Measurements from ENCODE around the gene AATF. TPM values are rescaled to one million over a fixed set of nuclear protein-coding genes. Genes with fewer than 3 reads are reported as not detected.

AATF gene
- total and polyA plus RNA-seq, 2 donors (not counting 1 experiment from before 2014, with no cell fraction given) = 23.9 to 54.8 TPM

DNA sequence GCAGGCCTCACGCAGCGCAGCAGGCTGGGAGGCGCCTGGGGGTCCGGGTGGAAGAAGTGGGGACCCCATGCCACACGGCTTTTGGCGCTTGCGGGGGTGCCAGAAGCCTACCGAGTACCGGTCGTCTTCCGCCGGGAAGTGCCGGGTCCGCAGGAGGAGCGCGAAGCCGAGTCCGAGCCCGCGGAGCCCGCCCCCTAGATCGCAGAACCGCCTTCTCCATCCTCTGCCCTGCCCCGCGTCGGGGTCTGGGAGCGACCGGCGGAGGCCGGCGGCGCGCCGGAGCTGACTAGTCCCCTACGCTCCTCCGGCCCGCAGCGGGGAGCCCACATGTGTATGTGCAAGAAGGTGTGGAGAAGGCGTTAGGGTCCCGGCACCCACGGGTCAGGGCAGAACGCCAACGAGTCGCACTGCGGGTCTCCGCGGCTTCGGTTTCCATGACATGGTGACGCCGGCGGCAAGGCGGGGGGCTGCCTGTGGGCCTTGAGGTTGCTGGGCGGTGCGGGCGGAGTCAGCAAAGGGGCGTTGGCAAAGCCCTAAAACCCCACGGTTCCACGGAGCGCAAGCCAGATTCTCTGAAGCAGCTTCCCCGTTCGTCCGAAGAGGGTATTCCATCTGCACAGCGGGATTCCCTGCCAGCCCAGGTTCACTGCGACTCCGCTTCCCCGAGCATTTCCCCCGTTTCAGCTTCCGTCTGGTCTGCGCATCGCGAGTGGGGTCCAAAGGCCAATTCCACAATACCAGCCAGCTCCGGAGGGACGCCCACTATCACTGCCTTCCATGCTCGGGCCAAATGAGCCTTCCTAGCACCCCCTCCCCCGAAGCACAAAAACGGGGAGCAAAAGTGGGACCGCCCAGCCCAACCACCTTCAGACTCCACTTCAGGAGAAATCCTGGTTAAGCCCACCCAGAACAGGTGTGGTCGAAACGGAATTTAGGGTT lies 13.8 kb upstream of the AATF start:
- Histone ChIP-seq H3K4me2 (replicated peaks; ENCODE audit: low read depth, low read length, poor library complexity, severe bottlenecking) (peak overlapping the region; percentile 84), H3K4me1 (ENCODE audit: control insufficient read depth in 2 of 2, insufficient read depth in 2 of 2, low read length in 2 of 2) (peaks cover 82 to 89% of the 10 kb centered on the region in 2 donors), H3K4me3 (ENCODE audit: control extremely low read depth in 1 of 5, extremely low read depth in 1 of 5, insufficient read depth in 1 of 5, low read depth in 2 of 5, low read length in 4 of 5) (no peak overlapping the region), H3K79me2 (ENCODE audit: control insufficient read depth, insufficient read depth, low read length) (no peaks in the 10 kb centered on the region), H3K9ac (ENCODE audit: low read length) (peak overlapping the region; percentile 11), H3K36me3 (replicated peaks in 1 of 2; ENCODE audit: control extremely low read depth in 1 of 2, control insufficient read depth in 1 of 2, extremely low read depth in 1 of 2, insufficient read depth in 2 of 2, low read length in 1 of 2) (no peaks in the 10 kb centered on the region), H3K27me3 (replicated peaks in 1 of 4; ENCODE audit: control extremely low read depth in 1 of 4, control insufficient read depth in 3 of 4, insufficient read depth in 4 of 4, low read length in 3 of 4) (peaks cover 0 to 99% (median 93%) of the 10 kb centered on the region in 4 experiments), H4K20me1 (ENCODE audit: control insufficient read depth, insufficient read depth, low read length, poor library complexity, severe bottlenecking) (peaks cover 33% of the 10 kb centered on the region), H3K27ac (ENCODE audit: low read length in 2 of 2) (no peak overlapping the region), H2AFZ (ENCODE audit: insufficient read depth, low read depth, low read length, poor library complexity, severe bottlenecking) (peak overlapping the region; percentile 19), H3K9me3 (ENCODE audit: control extremely low read depth in 1 of 3, control insufficient read depth in 2 of 3, insufficient read depth in 1 of 3, low read length in 2 of 3) (peaks cover 0 to 92% (median 16%) of the 10 kb centered on the region in 3 donors)
- no peaks in the 10 kb centered on the region for H3K9me3 Mint-ChIP-seq (ENCODE audit: insufficient read depth)
- WGBS (ENCODE audit: insufficient coverage) = 7% methylated on average over 67 of the region's 79 CpGs
- peaks cover 71% of the 10 kb centered on the region for H3K4me1 Mint-ChIP-seq
- ATAC-seq (ENCODE audit: low read depth) = no peak
- peak overlapping the region; percentile 61 for H3K27ac Mint-ChIP-seq
- TF ChIP-seq EZH2 (IDR thresholded peaks at IDR 0.05; ENCODE audit: borderline replicate concordance, insufficient read depth, low read depth, low read length, poor library complexity, severe bottlenecking) = peak; percentile 69
- TF ChIP-seq, protein P1, sequence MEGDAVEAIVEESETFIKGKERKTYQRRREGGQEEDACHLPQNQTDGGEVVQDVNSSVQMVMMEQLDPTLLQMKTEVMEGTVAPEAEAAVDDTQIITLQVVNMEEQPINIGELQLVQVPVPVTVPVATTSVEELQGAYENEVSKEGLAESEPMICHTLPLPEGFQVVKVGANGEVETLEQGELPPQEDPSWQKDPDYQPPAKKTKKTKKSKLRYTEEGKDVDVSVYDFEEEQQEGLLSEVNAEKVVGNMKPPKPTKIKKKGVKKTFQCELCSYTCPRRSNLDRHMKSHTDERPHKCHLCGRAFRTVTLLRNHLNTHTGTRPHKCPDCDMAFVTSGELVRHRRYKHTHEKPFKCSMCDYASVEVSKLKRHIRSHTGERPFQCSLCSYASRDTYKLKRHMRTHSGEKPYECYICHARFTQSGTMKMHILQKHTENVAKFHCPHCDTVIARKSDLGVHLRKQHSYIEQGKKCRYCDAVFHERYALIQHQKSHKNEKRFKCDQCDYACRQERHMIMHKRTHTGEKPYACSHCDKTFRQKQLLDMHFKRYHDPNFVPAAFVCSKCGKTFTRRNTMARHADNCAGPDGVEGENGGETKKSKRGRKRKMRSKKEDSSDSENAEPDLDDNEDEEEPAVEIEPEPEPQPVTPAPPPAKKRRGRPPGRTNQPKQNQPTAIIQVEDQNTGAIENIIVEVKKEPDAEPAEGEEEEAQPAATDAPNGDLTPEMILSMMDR (IDR thresholded peaks at IDR 0.05) = no peak
- ChIA-PET POLR2A (interaction anchor here (1.4 kb wide), 1 partner anchor 14 kb away, joined by 3 read pairs; the partner anchor contains the start of gene AATF), CTCF (no interaction called here)
- H3K27me3 Mint-ChIP-seq = peaks cover 81% of the 10 kb centered on the region
- intact Hi-C loops (cut with micrococcal nuclease) = no loop called here
- peak overlapping the region; percentile 73 for H3K4me3 Mint-ChIP-seq
- peak; percentile 64 for DNase-seq

All from B cell (primary cell).